Anterior cingulate cortex (tissue), 58 donors: ENCODE data around the gene UFL1.

Experiments
- DNase-seq, 58 donors: peaks; one replicate each; lab custom pipeline; 2025; lab: John Stamatoyannopoulos, UW

UFL1 gene

DNA sequence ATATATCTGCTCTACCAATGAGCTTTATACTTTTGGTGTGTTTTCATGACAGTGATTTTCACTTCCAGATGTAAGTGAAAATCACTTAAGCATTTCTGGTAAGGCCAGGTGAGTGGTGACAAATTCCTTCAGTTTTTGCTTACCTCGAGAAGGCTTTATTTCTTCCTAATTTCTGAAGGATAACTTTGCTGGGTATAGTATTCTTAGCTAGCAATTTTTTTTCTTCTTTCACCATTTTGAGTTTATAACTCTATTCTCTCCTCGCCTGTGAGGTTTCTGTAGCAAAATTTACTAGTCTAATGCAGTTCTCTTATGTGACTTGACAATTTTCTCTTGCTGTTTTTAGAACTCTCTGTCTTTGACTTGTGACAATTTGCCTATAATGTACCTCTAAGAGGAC, 48.4 kb downstream of the UFL1 start:
- no peak for DNase-seq

- no peak for DNase-seq
These were observed 49.9 kb downstream of the UFL1 start for GRCh38 chr6:96571551-96571950.

DNA sequence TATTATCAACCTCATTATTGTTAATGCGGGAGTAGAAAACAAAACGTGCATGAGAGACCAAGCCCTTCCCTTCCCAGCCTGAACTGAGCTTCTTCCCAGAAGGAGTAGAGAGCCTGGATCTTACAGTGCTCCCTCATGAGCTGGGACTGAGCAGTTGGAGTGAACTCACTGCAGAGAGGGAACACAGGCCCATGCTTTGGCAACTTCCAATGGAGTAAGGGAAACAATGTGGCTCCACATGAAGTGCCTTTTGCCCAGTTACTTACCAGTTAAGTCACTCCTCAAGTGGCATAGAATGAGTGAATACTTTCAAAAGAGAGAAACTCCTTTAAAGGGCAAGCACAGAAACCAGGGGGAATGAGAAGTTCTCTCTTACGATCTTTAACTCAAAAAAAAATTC, 53.8 kb downstream of the UFL1 start:
- peak in 14 of 58 donors; percentile 1 to 43 (median 6) for DNase-seq

GRCh38 chr6:96576221-96576620, 54.6 kb downstream of the UFL1 start:
- no peak for DNase-seq

GRCh38 chr6:96582021-96582420, 60.4 kb downstream of the UFL1 start:
- DNase-seq: no peak

- DNase-seq: no peak
These were observed 60.8 kb downstream of the UFL1 start for GRCh38 chr6:96582436-96582835.

GRCh38 chr6:96604420-96604819, 82.8 kb downstream of the UFL1 start:
- no peak for DNase-seq
